Measurements from ENCODE around the gene DTX4. TPM values are rescaled to one million over a fixed set of nuclear protein-coding genes. Genes with fewer than 3 reads are reported as not detected.

The DTX4 gene
- total RNA-seq, 1 donor from 2014 or later = 43.1 TPM

- ATAC-seq = peak; percentile 54
- Histone ChIP-seq H3K4me1 (peaks cover 19% of the 10 kb centered on the region), H3K4me3 (no peak overlapping the region), H3K27me3 (no peaks in the 10 kb centered on the region), H3K27ac (no peak overlapping the region), H3K36me3 (peaks cover 70% of the 10 kb centered on the region), H3K9me3 (no peaks in the 10 kb centered on the region)
- no peak for DNase-seq
- intact Hi-C loops (cut with DNase I) = no loop called here
- no peak for TF ChIP-seq CTCF (IDR thresholded peaks at IDR 0.05)
These were observed 27.9 kb downstream of the DTX4 start for GRCh38 chr11:59199546-59200422.

- ATAC-seq (no peak), DNase-seq (no peak)
- Histone ChIP-seq H3K27me3 (no peaks in the 10 kb centered on the region), H3K4me3 (no peak overlapping the region), H3K27ac (no peak overlapping the region), H3K36me3 (peaks cover 70% of the 10 kb centered on the region), H3K4me1 (peaks cover 19% of the 10 kb centered on the region), H3K9me3 (no peaks in the 10 kb centered on the region)
- intact Hi-C loops (cut with DNase I) = no loop called here
- TF ChIP-seq CTCF (IDR thresholded peaks at IDR 0.05) = peak; percentile 5
These were observed 28.5 kb downstream of the DTX4 start for GRCh38 chr11:59200423-59200746.

- peak; percentile 43 for ATAC-seq
- peaks cover 68% of the 10 kb centered on the region for H3K36me3 ChIP-seq
- no peak overlapping the region for H3K27ac ChIP-seq
These were observed 29.4 kb downstream of the DTX4 start for GRCh38 chr11:59201353-59201752.

GRCh38 chr11:59204746-59205145, 32.8 kb downstream of the DTX4 start:
- intact Hi-C loops (cut with DNase I) = no loop called here
- H3K36me3 ChIP-seq = peaks cover 49% of the 10 kb centered on the region

More at GRCh38 chr11:59201353-59201752, 29.4 kb downstream of the DTX4 start:
- DNase-seq = no peak
- TF ChIP-seq CTCF (IDR thresholded peaks at IDR 0.05) = peak; percentile 15
- no peak overlapping the region for H3K4me3 ChIP-seq
- H3K9me3 ChIP-seq = no peaks in the 10 kb centered on the region
- H3K27me3 ChIP-seq = no peaks in the 10 kb centered on the region
- intact Hi-C loops (cut with DNase I) = no loop called here
- peaks cover 19% of the 10 kb centered on the region for H3K4me1 ChIP-seq

GRCh38 chr11:59205648-59206047, 33.7 kb downstream of the DTX4 start:
- H3K27ac ChIP-seq = no peak overlapping the region
- H3K27me3 ChIP-seq = no peaks in the 10 kb centered on the region
- H3K4me3 ChIP-seq = no peak overlapping the region
- H3K9me3 ChIP-seq = no peaks in the 10 kb centered on the region
- DNase-seq (no peak), ATAC-seq (peak; percentile 8)
- no peak for TF ChIP-seq CTCF (IDR thresholded peaks at IDR 0.05)
- intact Hi-C loops (cut with DNase I) = no loop called here
- peaks cover 12% of the 10 kb centered on the region for H3K4me1 ChIP-seq
- peaks cover 46% of the 10 kb centered on the region for H3K36me3 ChIP-seq

More at GRCh38 chr11:59204746-59205145, 32.8 kb downstream of the DTX4 start:
- Histone ChIP-seq H3K4me3 (no peak overlapping the region), H3K4me1 (peaks cover 12% of the 10 kb centered on the region), H3K27ac (no peak overlapping the region), H3K9me3 (no peaks in the 10 kb centered on the region), H3K27me3 (no peaks in the 10 kb centered on the region)
- ATAC-seq = no peak
- TF ChIP-seq CTCF (IDR thresholded peaks at IDR 0.05) = no peak
- no peak for DNase-seq

Data from upper lobe of right lung (tissue), 1 donor.